ENCODE measurements around the gene ADRB1. TPM values are rescaled to one million over a fixed set of nuclear protein-coding genes. Genes with fewer than 3 reads are reported as not detected.

ADRB1 gene
- total RNA-seq, 2 experiments from 2014 or later = 0.08 to 0.11 TPM

GRCh38 chr10:114070710-114071109 is 27.0 kb downstream of the ADRB1 start:
- Mint-ChIP-seq H3K27me3 (no peaks in the 10 kb centered on the region), H3K4me1 (ENCODE audit: low read depth) (peaks cover 20% of the 10 kb centered on the region), H3K9me3 (no peaks in the 10 kb centered on the region), H3K36me3 (ENCODE audit: low read depth) (no peaks in the 10 kb centered on the region), H3K4me3 (no peak overlapping the region), H3K27ac (no peak overlapping the region)
- Histone ChIP-seq H3K4me3 (ENCODE audit: low read length) (no peak overlapping the region), H3K9me3 (ENCODE audit: control insufficient read depth in 1 of 2, insufficient read depth in 1 of 2, low read length in 2 of 2) (no peaks in the 10 kb centered on the region), H3K27me3 (ENCODE audit: control insufficient read depth in 1 of 2, insufficient read depth in 2 of 2, low read length in 2 of 2) (no peaks in the 10 kb centered on the region), H3K36me3 (ENCODE audit: insufficient read depth, low read length) (no peaks in the 10 kb centered on the region), H3K4me1 (ENCODE audit: insufficient read depth, low read length) (peaks cover 16% of the 10 kb centered on the region), H3K27ac (ENCODE audit: low read depth in 1 of 2, low read length in 2 of 2) (no peak overlapping the region)
- ATAC-seq (ENCODE audit: poor library complexity) (no peak), DNase-seq (no peak)
- CTCF ChIA-PET = no interaction called here
- intact Hi-C loops (cut with DNase I, micrococcal nuclease) = no loop called here
- POLR2A ChIA-PET = no interaction called here
- TF ChIP-seq CTCF (IDR thresholded peaks at IDR 0.05) = no peak

- Histone ChIP-seq H3K27me3 (ENCODE audit: control insufficient read depth in 1 of 2, insufficient read depth in 2 of 2, low read length in 2 of 2) (no peaks in the 10 kb centered on the region), H3K4me1 (ENCODE audit: insufficient read depth, low read length) (peaks cover 16% of the 10 kb centered on the region), H3K9me3 (ENCODE audit: control insufficient read depth in 1 of 2, insufficient read depth in 1 of 2, low read length in 2 of 2) (no peaks in the 10 kb centered on the region), H3K36me3 (ENCODE audit: insufficient read depth, low read length) (no peaks in the 10 kb centered on the region), H3K27ac (ENCODE audit: low read depth in 1 of 2, low read length in 2 of 2) (no peak overlapping the region), H3K4me3 (ENCODE audit: low read length) (no peak overlapping the region)
- ChIA-PET CTCF (no interaction called here), POLR2A (no interaction called here)
- no peaks in the 10 kb centered on the region for H3K27me3 Mint-ChIP-seq
- H3K36me3 Mint-ChIP-seq (ENCODE audit: low read depth) = no peaks in the 10 kb centered on the region
- intact Hi-C loops (cut with DNase I, micrococcal nuclease) = no loop called here
- H3K27ac Mint-ChIP-seq = no peak overlapping the region
- DNase-seq = no peak
- no peaks in the 10 kb centered on the region for H3K9me3 Mint-ChIP-seq
- ATAC-seq (ENCODE audit: poor library complexity) = no peak
- no peak overlapping the region for H3K4me3 Mint-ChIP-seq
- TF ChIP-seq CTCF (IDR thresholded peaks at IDR 0.05) = no peak
- H3K4me1 Mint-ChIP-seq (ENCODE audit: low read depth) = peaks cover 25% of the 10 kb centered on the region
Measured at GRCh38 chr10:114071178-114071577, 27.5 kb downstream of the ADRB1 start.

- H3K4me3 Mint-ChIP-seq = no peak overlapping the region
- intact Hi-C loops (cut with DNase I, micrococcal nuclease) = no loop called here
- Histone ChIP-seq H3K27me3 (ENCODE audit: control insufficient read depth in 1 of 2, insufficient read depth in 2 of 2, low read length in 2 of 2) (no peaks in the 10 kb centered on the region), H3K4me1 (ENCODE audit: insufficient read depth, low read length) (peaks cover 10% of the 10 kb centered on the region), H3K4me3 (ENCODE audit: low read length) (no peak overlapping the region), H3K27ac (ENCODE audit: low read depth in 1 of 2, low read length in 2 of 2) (no peak overlapping the region), H3K9me3 (ENCODE audit: control insufficient read depth in 1 of 2, insufficient read depth in 1 of 2, low read length in 2 of 2) (no peaks in the 10 kb centered on the region), H3K36me3 (ENCODE audit: insufficient read depth, low read length) (no peaks in the 10 kb centered on the region)
- TF ChIP-seq CTCF (IDR thresholded peaks at IDR 0.05) = no peak
- CTCF ChIA-PET = no interaction called here
- no peaks in the 10 kb centered on the region for H3K36me3 Mint-ChIP-seq (ENCODE audit: low read depth)
- peak in 7 of 14 experiments; percentile 3 to 52 (median 17) for DNase-seq
- POLR2A ChIA-PET = no interaction called here
- peaks cover 20% of the 10 kb centered on the region for H3K4me1 Mint-ChIP-seq (ENCODE audit: low read depth)
- no peaks in the 10 kb centered on the region for H3K27me3 Mint-ChIP-seq
- ATAC-seq (ENCODE audit: poor library complexity) = peak; percentile 56
- H3K27ac Mint-ChIP-seq = no peak overlapping the region
- H3K9me3 Mint-ChIP-seq = no peaks in the 10 kb centered on the region
Measured at GRCh38 chr10:114073395-114074186, 29.9 kb downstream of the ADRB1 start.

Data from CD4-positive, alpha-beta T cell (primary cell).